H9 (cell line): Measurements from ENCODE around the gene ARHGAP22. TPM values are rescaled to one million over a fixed set of nuclear protein-coding genes. Genes with fewer than 3 reads are reported as not detected.

Experiments used
- DNase-seq: peaks from one replicate; pipeline ENCODE4 v3.0.0-alpha.2; 2017
- H2AFZ ChIP-seq: one replicate; pipeline ENCODE4 v1.6.1; 2013; ENCODE audit warnings: mild to moderate bottlenecking, low read length, control low read depth, moderate library complexity
- H2AK5ac ChIP-seq: 2 replicates; pipeline ENCODE4 v1.6.1; 2013; ENCODE audit warnings: low read length, control low read depth, mixed read lengths; ENCODE audit not compliant: insufficient read length
- H2BK120ac ChIP-seq: one replicate; pipeline ENCODE4 v1.6.1; 2013; ENCODE audit warnings: low read depth, mild to moderate bottlenecking, low read length, control low read depth, inconsistent platforms; ENCODE audit not compliant: poor library complexity, severe bottlenecking
- H2BK12ac ChIP-seq: 2 replicates; pipeline ENCODE4 v1.6.1; 2013; ENCODE audit warnings: low read length, control low read depth, mixed read lengths, low read depth; ENCODE audit not compliant: insufficient read length
- H2BK15ac ChIP-seq: 2 replicates; pipeline ENCODE4 v1.6.1; 2013; ENCODE audit warnings: low read depth, low read length, control low read depth
- H2BK20ac ChIP-seq: one replicate; pipeline ENCODE4 v1.6.1; 2013; ENCODE audit warnings: low read depth, mild to moderate bottlenecking, low read length, control low read depth, inconsistent platforms; ENCODE audit not compliant: poor library complexity, severe bottlenecking
- H2BK5ac ChIP-seq: 2 replicates; pipeline ENCODE4 v1.6.1; 2013; ENCODE audit warnings: low read length, control low read depth, mixed read lengths; ENCODE audit not compliant: insufficient read length
- H3K14ac ChIP-seq: 2 replicates; pipeline ENCODE4 v1.6.1; 2013; ENCODE audit warnings: low read length, control low read depth; ENCODE audit not compliant: insufficient read depth
- H3K18ac ChIP-seq: 2 replicates; pipeline ENCODE4 v1.6.1; 2013; ENCODE audit warnings: low read depth, mild to moderate bottlenecking, mixed read lengths, low read length, control low read depth; ENCODE audit not compliant: insufficient read length
- H3K23ac ChIP-seq: 2 replicates; pipeline ENCODE4 v1.6.1; 2013; ENCODE audit warnings: low read length, control low read depth, mixed read lengths, low read depth; ENCODE audit not compliant: insufficient read length
- H3K23me2 ChIP-seq: 2 replicates; pipeline ENCODE4 v1.6.1; 2013; ENCODE audit warnings: low read depth, mild to moderate bottlenecking, mixed read lengths, low read length, control low read depth; ENCODE audit not compliant: insufficient read length, poor library complexity, severe bottlenecking
- H3K27ac ChIP-seq: 2 replicates; pipeline ENCODE4 v1.5.1; 2013; ENCODE audit warnings: low read length, control low read depth, mixed read lengths, low read depth; ENCODE audit not compliant: insufficient read length
- H3K27me3 ChIP-seq: 2 replicates; pipeline ENCODE4 v1.6.1; 2013; ENCODE audit warnings: low read length, control low read depth, inconsistent platforms; ENCODE audit not compliant: insufficient read depth
- H3K4ac ChIP-seq: 2 replicates; pipeline ENCODE4 v1.6.1; 2013; ENCODE audit warnings: low read depth, mild to moderate bottlenecking, control low read depth, inconsistent platforms, low read length, moderate library complexity
- H3K4me1 ChIP-seq: 2 replicates; pipeline ENCODE4 v1.6.1; 2013; ENCODE audit warnings: low read length, control low read depth, inconsistent platforms; ENCODE audit not compliant: insufficient read depth
- H3K4me2 ChIP-seq: 2 replicates; pipeline ENCODE4 v1.6.1; 2013; ENCODE audit warnings: low read length, control low read depth, mixed read lengths; ENCODE audit not compliant: insufficient read length, insufficient read depth
- H3K56ac ChIP-seq: 2 replicates; pipeline ENCODE4 v1.6.1; 2013; ENCODE audit warnings: low read depth, mild to moderate bottlenecking, mixed read lengths, low read length, control low read depth; ENCODE audit not compliant: insufficient read length
- H3K79me1 ChIP-seq: 2 replicates; pipeline ENCODE4 v1.6.1; 2013; ENCODE audit warnings: low read depth, mild to moderate bottlenecking, moderate library complexity, low read length, control low read depth, inconsistent platforms; ENCODE audit not compliant: insufficient read depth, poor library complexity, severe bottlenecking
- H3K79me2 ChIP-seq: 2 replicates; pipeline ENCODE4 v1.6.1; 2013; ENCODE audit warnings: low read length, control low read depth, inconsistent platforms; ENCODE audit not compliant: insufficient read depth
- H3K9ac ChIP-seq: 2 replicates; pipeline ENCODE4 v1.6.1; 2013; ENCODE audit warnings: low read length, control low read depth, mixed read lengths; ENCODE audit not compliant: insufficient read length; ENCODE audit errors: extremely low read depth
- H3K9me3 ChIP-seq: one replicate; pipeline ENCODE4 v1.6.1; 2013; ENCODE audit warnings: low read depth, low read length, inconsistent platforms; ENCODE audit not compliant: control insufficient read depth
- H3T11ph ChIP-seq: one replicate; pipeline ENCODE4 v1.6.1; 2013; ENCODE audit warnings: mild to moderate bottlenecking, low read length, control low read depth, inconsistent platforms
- H4K20me1 ChIP-seq: one replicate; pipeline ENCODE4 v1.6.1; 2013; ENCODE audit not compliant: control insufficient read depth, insufficient read length, insufficient read depth
- H4K5ac ChIP-seq: 2 replicates; pipeline ENCODE4 v1.6.1; 2013; ENCODE audit warnings: low read depth, mild to moderate bottlenecking, mixed read lengths, low read length, control low read depth; ENCODE audit not compliant: insufficient read length
- H4K8ac ChIP-seq: replicated peaks from 2 replicates; pipeline ENCODE4 v1.6.1; 2013; ENCODE audit warnings: low read length, control low read depth, mixed read lengths, low read depth; ENCODE audit not compliant: insufficient read length
- H4K91ac ChIP-seq: 2 replicates; pipeline ENCODE4 v1.6.1; 2013; ENCODE audit warnings: low read depth, mild to moderate bottlenecking, moderate library complexity, mixed read lengths, low read length, control low read depth; ENCODE audit not compliant: insufficient read length
- H3K27ac Mint-ChIP-seq, 3 experiments: 2 replicates in 2 of 3; 3 replicates in 1 of 3; pipeline ENCODE4 v1.8.0; 2020 to 2021; ENCODE audit warnings: mixed read lengths in 3 of 3, mild to moderate bottlenecking in 1 of 3, moderate library complexity in 1 of 3
- H3K27me3 Mint-ChIP-seq: 2 replicates; pipeline ENCODE4 v1.8.0; 2021; ENCODE audit warnings: low read depth, mild to moderate bottlenecking, moderate library complexity, mixed read lengths
- H3K36me3 Mint-ChIP-seq, 3 experiments: 2 replicates in 2 of 3; 3 replicates in 1 of 3; pipeline ENCODE4 v1.8.0; 2020 to 2021; ENCODE audit warnings: low read depth in 3 of 3, mixed read lengths in 3 of 3; ENCODE audit not compliant: insufficient read depth in 1 of 3
- H3K4me1 Mint-ChIP-seq, 2 experiments: 2 replicates each; pipeline ENCODE4 v1.8.0; 2020; ENCODE audit warnings: mixed read lengths in 2 of 2
- H3K4me3 Mint-ChIP-seq, 2 experiments: 2 replicates in 1 of 2; 3 replicates in 1 of 2; pipeline ENCODE4 v1.8.0; 2020 to 2021; ENCODE audit warnings: mild to moderate bottlenecking in 2 of 2, mixed read lengths in 2 of 2, moderate library complexity in 1 of 2
- H3K9me3 Mint-ChIP-seq, 2 experiments: 2 replicates in 1 of 2; 3 replicates in 1 of 2; pipeline ENCODE4 v1.8.0; 2020; ENCODE audit warnings: mild to moderate bottlenecking in 2 of 2, mixed read lengths in 2 of 2, moderate library complexity in 1 of 2
- CTCF ChIP-seq: fragments of 200-600 bp; sonication (generic); conservative IDR thresholded peaks from 3 replicates; pipeline ENCODE4 v1.8.0; 2021; ENCODE audit warnings: antibody characterized with exemption, mild to moderate bottlenecking
- WGBS: extraction: QIAGEN DNeasy Blood & Tissue Kit; methylation state at CpG from one replicate; pipeline ENCODE4 v1.1.7; 2013; ENCODE audit warnings: missing lambda C conversion rate, low lambda C conversion rate, mixed read lengths; ENCODE audit not compliant: insufficient read length; ENCODE audit errors: extremely low coverage; 5-methylcytosine and 5-hydroxymethylcytosine counted together
- total RNA-seq: library from RNA; stranded (reverse); gene quantifications from 2 replicates; pipeline ENCODE4 v1.2.1, GENCODE V29; 2021

The ARHGAP22 gene
- total RNA-seq, 1 experiment from 2014 or later, result 7.4 TPM

- Mint-ChIP-seq H3K9me3 (peaks cover 3 to 6% of the 10 kb centered on the region in 2 experiments; a peak in 2 of 5 replicates), H3K4me1 (peaks cover 35 to 37% of the 10 kb centered on the region in 2 experiments), H3K36me3 (peaks cover 0 to 3% (median 0%) of the 10 kb centered on the region in 3 experiments; a peak in 2 of 7 replicates), H3K4me3 (no peak overlapping the region), H3K27ac (no peak overlapping the region), H3K27me3 (peaks cover 8% of the 10 kb centered on the region)
- no peak overlapping the region for H3K4ac ChIP-seq
- peaks cover 6% of the 10 kb centered on the region; the same call in 1 of the 2 replicates for H3K4me1 ChIP-seq
- H3K79me2 ChIP-seq, result no peaks in the 10 kb centered on the region
- H4K8ac ChIP-seq, result no peak overlapping the region
- H4K91ac ChIP-seq, result no peak overlapping the region
- no peak overlapping the region for H3K18ac ChIP-seq
- H3K14ac ChIP-seq, result no peak overlapping the region
- H3K79me1 ChIP-seq, result no peaks in the 10 kb centered on the region
- H3K23ac ChIP-seq, result no peak overlapping the region
- no peak overlapping the region for H3T11ph ChIP-seq
- DNase-seq, result peak; percentile 0
- no peaks in the 10 kb centered on the region for H3K27me3 ChIP-seq
- H2BK5ac ChIP-seq, result no peak overlapping the region
- no peak overlapping the region for H2AFZ ChIP-seq
- H2BK12ac ChIP-seq, result no peak overlapping the region
- no peak overlapping the region for H2BK20ac ChIP-seq
- no peak overlapping the region for H2BK15ac ChIP-seq
- H3K56ac ChIP-seq, result no peak overlapping the region
- H3K27ac ChIP-seq, result no peak overlapping the region
- WGBS, result no CpG with 5 or more reads among the region's 5 CpGs
- H2BK120ac ChIP-seq, result no peak overlapping the region
- no peaks in the 10 kb centered on the region for H3K23me2 ChIP-seq
- H3K9ac ChIP-seq, result no peak overlapping the region
- no peak overlapping the region for H2AK5ac ChIP-seq
- no peak for TF ChIP-seq CTCF
- H4K5ac ChIP-seq, result no peak overlapping the region
- H4K20me1 ChIP-seq, result no peaks in the 10 kb centered on the region
- no peak overlapping the region for H3K4me2 ChIP-seq
- no peaks in the 10 kb centered on the region for H3K9me3 ChIP-seq
Observed at GRCh38 chr10:48531486-48531885, 73.4 kb downstream of the ARHGAP22 start.
